ENCODE data around the gene SLC25A18. TPM values are rescaled to one million over a fixed set of nuclear protein-coding genes. Genes with fewer than 3 reads are reported as not detected.

Gene SLC25A18
- total RNA-seq, 2 donors from 2014 or later = 6.9 to 14.3 TPM

DNA sequence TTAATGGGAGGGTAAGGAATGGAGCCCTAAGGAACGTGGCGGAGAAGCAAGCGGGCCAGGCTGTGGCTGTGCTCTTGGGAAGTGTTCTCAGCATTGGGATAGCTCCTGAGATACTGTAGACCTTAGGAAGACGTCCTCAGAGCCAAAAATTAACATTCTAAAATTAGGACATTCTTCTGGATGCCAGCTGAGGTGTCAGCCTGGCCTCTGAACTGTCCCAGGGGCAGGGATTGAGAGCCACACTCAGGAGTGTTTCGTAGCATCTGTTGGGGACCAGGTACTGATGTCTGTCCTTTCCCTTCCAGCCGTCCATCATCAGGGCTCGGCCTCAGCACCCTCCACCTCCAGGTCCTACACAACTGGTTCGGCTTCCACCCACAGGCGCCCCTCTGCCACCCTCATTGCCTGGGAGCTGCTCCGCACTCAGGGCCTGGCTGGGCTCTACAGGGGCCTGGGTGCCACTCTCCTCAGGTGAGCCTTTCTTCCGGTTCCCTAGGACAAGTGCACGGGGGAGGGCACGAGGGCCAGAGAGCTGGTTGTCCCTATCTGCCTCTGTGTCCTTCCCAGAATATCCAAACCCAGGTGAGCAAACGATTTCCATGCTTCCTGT, 23.6 kb downstream of the SLC25A18 start:
- TF ChIP-seq, protein P1, sequence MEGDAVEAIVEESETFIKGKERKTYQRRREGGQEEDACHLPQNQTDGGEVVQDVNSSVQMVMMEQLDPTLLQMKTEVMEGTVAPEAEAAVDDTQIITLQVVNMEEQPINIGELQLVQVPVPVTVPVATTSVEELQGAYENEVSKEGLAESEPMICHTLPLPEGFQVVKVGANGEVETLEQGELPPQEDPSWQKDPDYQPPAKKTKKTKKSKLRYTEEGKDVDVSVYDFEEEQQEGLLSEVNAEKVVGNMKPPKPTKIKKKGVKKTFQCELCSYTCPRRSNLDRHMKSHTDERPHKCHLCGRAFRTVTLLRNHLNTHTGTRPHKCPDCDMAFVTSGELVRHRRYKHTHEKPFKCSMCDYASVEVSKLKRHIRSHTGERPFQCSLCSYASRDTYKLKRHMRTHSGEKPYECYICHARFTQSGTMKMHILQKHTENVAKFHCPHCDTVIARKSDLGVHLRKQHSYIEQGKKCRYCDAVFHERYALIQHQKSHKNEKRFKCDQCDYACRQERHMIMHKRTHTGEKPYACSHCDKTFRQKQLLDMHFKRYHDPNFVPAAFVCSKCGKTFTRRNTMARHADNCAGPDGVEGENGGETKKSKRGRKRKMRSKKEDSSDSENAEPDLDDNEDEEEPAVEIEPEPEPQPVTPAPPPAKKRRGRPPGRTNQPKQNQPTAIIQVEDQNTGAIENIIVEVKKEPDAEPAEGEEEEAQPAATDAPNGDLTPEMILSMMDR (conservative IDR thresholded peaks at IDR 0.05) = no peak
- no peaks in the 10 kb centered on the region for H3K27me3 Mint-ChIP-seq (ENCODE audit: insufficient read depth)
- H3K27ac Mint-ChIP-seq = no peak overlapping the region
- H3K4me3 Mint-ChIP-seq = no peak overlapping the region
- no peaks in the 10 kb centered on the region for H3K9me3 Mint-ChIP-seq
- H3K36me3 ChIP-seq (ENCODE audit: control insufficient read depth, insufficient read depth, low read length) = peaks cover 25% of the 10 kb centered on the region
- no peak overlapping the region for H3K27ac ChIP-seq (ENCODE audit: low read depth, low read length)
- no peak overlapping the region for H3K4me3 ChIP-seq (ENCODE audit: low read length)
- no peaks in the 10 kb centered on the region for H3K9me3 ChIP-seq (ENCODE audit: control insufficient read depth, low read length)
- H3K4me1 ChIP-seq (ENCODE audit: control insufficient read depth, insufficient read depth, low read length) = no peaks in the 10 kb centered on the region
- WGBS, 2 experiments (ENCODE audit: insufficient coverage in 1 of 2, insufficient read length in 1 of 2) = 93 to 94% methylated on average over 13 to 14 of the region's 14 CpGs
- no peak for DNase-seq
- no peak overlapping the region for H3K9ac ChIP-seq (ENCODE audit: extremely low read depth, low read length, poor library complexity, severe bottlenecking)
- no peaks in the 10 kb centered on the region for H3K27me3 ChIP-seq (ENCODE audit: control insufficient read depth, insufficient read depth, low read length, poor library complexity, severe bottlenecking)
- peaks cover 50% of the 10 kb centered on the region for H3K36me3 Mint-ChIP-seq (ENCODE audit: low read depth)
- peaks cover 6% of the 10 kb centered on the region for H3K4me1 Mint-ChIP-seq

DNA sequence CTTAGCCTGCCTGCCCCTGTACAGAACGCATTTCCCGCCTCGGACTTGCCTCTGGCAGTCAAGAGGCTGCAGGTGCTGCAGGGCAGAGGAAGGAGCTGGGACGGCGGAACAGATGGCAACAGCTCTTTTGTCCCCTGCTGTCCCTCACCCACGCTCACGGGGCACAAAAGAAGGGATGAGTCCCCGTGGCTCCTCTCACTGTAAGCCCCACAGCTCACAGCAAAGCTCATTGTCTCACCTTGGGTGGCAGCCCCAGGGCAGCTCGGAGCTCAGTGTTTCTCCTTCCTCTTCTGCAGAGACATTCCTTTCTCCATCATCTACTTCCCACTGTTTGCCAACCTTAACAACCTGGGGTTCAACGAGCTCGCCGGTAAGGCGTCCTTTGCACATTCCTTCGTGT, 24.3 kb downstream of the SLC25A18 start:
- peaks cover 55% of the 10 kb centered on the region for H3K36me3 Mint-ChIP-seq (ENCODE audit: low read depth)
- Histone ChIP-seq H3K4me1 (ENCODE audit: control insufficient read depth, insufficient read depth, low read length) (no peaks in the 10 kb centered on the region), H3K27me3 (ENCODE audit: control insufficient read depth, insufficient read depth, low read length, poor library complexity, severe bottlenecking) (no peaks in the 10 kb centered on the region), H3K27ac (ENCODE audit: low read depth, low read length) (no peak overlapping the region), H3K4me3 (ENCODE audit: low read length) (no peak overlapping the region), H3K9me3 (ENCODE audit: control insufficient read depth, low read length) (no peaks in the 10 kb centered on the region), H3K36me3 (ENCODE audit: control insufficient read depth, insufficient read depth, low read length) (peaks cover 32% of the 10 kb centered on the region), H3K9ac (ENCODE audit: extremely low read depth, low read length, poor library complexity, severe bottlenecking) (no peak overlapping the region)
- H3K27me3 Mint-ChIP-seq (ENCODE audit: insufficient read depth) = no peaks in the 10 kb centered on the region
- WGBS, 2 experiments (ENCODE audit: insufficient coverage in 1 of 2, insufficient read length in 1 of 2) = 90 to 92% methylated on average over 11 to 14 of the region's 14 CpGs
- H3K9me3 Mint-ChIP-seq = no peaks in the 10 kb centered on the region
- TF ChIP-seq, protein P1 (conservative IDR thresholded peaks at IDR 0.05) = no peak
- no peak overlapping the region for H3K4me3 Mint-ChIP-seq
- H3K27ac Mint-ChIP-seq = no peak overlapping the region
- DNase-seq = no peak
- H3K4me1 Mint-ChIP-seq = peaks cover 6% of the 10 kb centered on the region

DNA sequence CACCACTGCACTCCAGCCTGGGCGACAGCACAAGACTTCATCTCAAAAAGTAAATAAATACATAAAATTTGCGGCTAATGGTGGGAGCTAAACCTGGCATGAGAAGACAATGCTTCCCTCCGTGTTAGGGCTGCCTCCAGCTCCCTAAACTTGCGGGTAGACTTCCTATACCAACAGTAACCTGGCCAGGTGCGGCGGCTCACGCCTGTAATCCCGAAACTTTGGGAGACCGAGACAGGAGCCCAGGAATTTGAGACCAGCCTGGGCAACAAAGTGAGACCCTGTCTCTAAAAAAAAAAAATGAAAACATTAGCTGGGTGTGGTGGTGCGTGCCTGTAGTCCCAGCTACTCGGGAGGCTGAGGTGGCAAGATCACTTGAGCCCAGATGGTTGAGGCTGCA, 25.3 kb downstream of the SLC25A18 start:
- H3K4me3 Mint-ChIP-seq = no peak overlapping the region
- H3K9me3 Mint-ChIP-seq = no peaks in the 10 kb centered on the region
- H3K9ac ChIP-seq (ENCODE audit: extremely low read depth, low read length, poor library complexity, severe bottlenecking) = no peak overlapping the region
- H3K27ac ChIP-seq (ENCODE audit: low read depth, low read length) = no peak overlapping the region
- DNase-seq = no peak
- WGBS, 2 experiments (ENCODE audit: insufficient coverage in 1 of 2, insufficient read length in 1 of 2) = 95 to 97% methylated on average over 4 to 11 of the region's 11 CpGs
- TF ChIP-seq, protein P1 (conservative IDR thresholded peaks at IDR 0.05) = no peak
- no peaks in the 10 kb centered on the region for H3K9me3 ChIP-seq (ENCODE audit: control insufficient read depth, low read length)
- H3K36me3 ChIP-seq (ENCODE audit: control insufficient read depth, insufficient read depth, low read length) = peaks cover 40% of the 10 kb centered on the region
- H3K4me1 Mint-ChIP-seq = peaks cover 6% of the 10 kb centered on the region
- no peak overlapping the region for H3K4me3 ChIP-seq (ENCODE audit: low read length)
- H3K27ac Mint-ChIP-seq = no peak overlapping the region
- no peaks in the 10 kb centered on the region for H3K27me3 Mint-ChIP-seq (ENCODE audit: insufficient read depth)
- H3K27me3 ChIP-seq (ENCODE audit: control insufficient read depth, insufficient read depth, low read length, poor library complexity, severe bottlenecking) = no peaks in the 10 kb centered on the region
- H3K36me3 Mint-ChIP-seq (ENCODE audit: low read depth) = peaks cover 58% of the 10 kb centered on the region
- H3K4me1 ChIP-seq (ENCODE audit: control insufficient read depth, insufficient read depth, low read length) = no peaks in the 10 kb centered on the region
